PC-9 (cell line): Measurements from ENCODE around the gene TACSTD2. TPM values are rescaled to one million over a fixed set of nuclear protein-coding genes. Genes with fewer than 3 reads are reported as not detected.
"Not testable (repeated sequence)": the region's sequence is repeated elsewhere in the genome, so short reads cannot be mapped to it uniquely, and the experiment has no call there.

Experiments
- BruUV-seq: library from RNA; stranded (reverse); fragments of 400-500 nt; replicated peaks from 2 replicates; lab custom pipeline; 2021; lab: Mats Ljungman, UMichigan
- CTCF ChIA-PET: fragments of 300-600 bp; sonication (Branson Sonifier 250); formaldehyde crosslinking; loops from one replicate; lab custom pipeline; 2022; ENCODE audit warnings: antibody characterized with exemption; lab: Charles Lee
- POLR2A ChIA-PET: fragments of 300-600 bp; sonication (Branson Sonifier 250); formaldehyde crosslinking; loops from one replicate; lab custom pipeline; 2022; ENCODE audit warnings: antibody characterized with exemption; ENCODE audit not compliant: unreplicated experiment; lab: Charles Lee
- DNase-seq, 2 experiments: peaks; one replicate each; pipeline versions ENCODE4 v3.0.0 to v3.0.0-alpha.2; 2015 to 2022; ENCODE audit warnings: mixed read lengths in 1 of 2
- H2AFZ ChIP-seq: fragments of 200-600 bp; sonication (generic); 2 replicates; pipeline ENCODE4 v1.8.1; 2017; ENCODE audit warnings: antibody characterized with exemption
- H3F3A ChIP-seq: fragments of 200-600 bp; sonication (generic); 2 replicates; pipeline ENCODE4 v1.8.1; 2017; ENCODE audit warnings: antibody characterized with exemption, mild to moderate bottlenecking, low read depth; ENCODE audit not compliant: insufficient read depth
- H3K27ac ChIP-seq: fragments of 200-600 bp; sonication (generic); 2 replicates; pipeline ENCODE4 v1.6.1; 2016; ENCODE audit warnings: mixed run types
- H3K27me3 ChIP-seq: fragments of 200-600 bp; sonication (generic); 2 replicates; pipeline ENCODE4 v1.6.1; 2016; ENCODE audit warnings: low read depth, mixed run types; ENCODE audit not compliant: insufficient read depth
- H3K36me3 ChIP-seq: fragments of 200-600 bp; sonication (generic); 2 replicates; pipeline ENCODE4 v1.6.1; 2016; ENCODE audit warnings: low read depth, mixed run types
- H3K4me1 ChIP-seq: fragments of 200-600 bp; sonication (generic); replicated peaks from 2 replicates; pipeline ENCODE4 v1.6.1; 2016; ENCODE audit warnings: mixed run types; ENCODE audit not compliant: insufficient read depth
- H3K4me2 ChIP-seq: fragments of 200-600 bp; sonication (generic); 2 replicates; pipeline ENCODE4 v1.6.1; 2017; ENCODE audit warnings: mixed run types
- H3K4me3 ChIP-seq: fragments of 200-600 bp; sonication (generic); 2 replicates; pipeline ENCODE4 v1.6.1; 2016; ENCODE audit warnings: mixed run types
- H3K79me2 ChIP-seq: fragments of 200-600 bp; sonication (generic); 2 replicates; pipeline ENCODE4 v1.6.1; 2017; ENCODE audit warnings: low read depth, mixed run types
- H3K9me2 ChIP-seq: fragments of 200-600 bp; sonication (generic); 2 replicates; pipeline ENCODE4 v1.8.1; 2017; ENCODE audit warnings: mild to moderate bottlenecking; ENCODE audit not compliant: insufficient read depth
- H3K9me3 ChIP-seq: fragments of 200-600 bp; sonication (generic); 2 replicates; pipeline ENCODE4 v1.8.1; 2016; ENCODE audit warnings: low read depth; ENCODE audit not compliant: insufficient read depth
- H4K20me1 ChIP-seq: fragments of 200-600 bp; sonication (generic); 2 replicates; pipeline ENCODE4 v1.8.1; 2017; ENCODE audit not compliant: insufficient read depth
- CTCF ChIP-seq: fragments of 200-600 bp; sonication (generic); conservative IDR thresholded peaks from 2 replicates; pipeline ENCODE4 v1.6.1; 2017; ENCODE audit warnings: mixed run types, antibody characterized with exemption, mild to moderate bottlenecking, moderate library complexity
- EZH2 ChIP-seq: fragments of 200-600 bp; sonication (generic); IDR thresholded peaks from 2 replicates; pipeline ENCODE4 v1.8.0; 2017; ENCODE audit warnings: antibody characterized with exemption, low read depth
- intact Hi-C: fragments of 100-400 bp; cut with micrococcal nuclease; formaldehyde crosslinking; loops from one replicate; pipeline ENCODE4 v1.10.0; 2022; ENCODE audit not compliant: unreplicated experiment
- total RNA-seq: library from RNA; stranded (reverse); gene quantifications from 2 replicates; pipeline ENCODE4 v1.2.3, GENCODE V29; 2021

Gene TACSTD2
- total RNA-seq, 1 experiment from 2014 or later = 489 TPM

DNA sequence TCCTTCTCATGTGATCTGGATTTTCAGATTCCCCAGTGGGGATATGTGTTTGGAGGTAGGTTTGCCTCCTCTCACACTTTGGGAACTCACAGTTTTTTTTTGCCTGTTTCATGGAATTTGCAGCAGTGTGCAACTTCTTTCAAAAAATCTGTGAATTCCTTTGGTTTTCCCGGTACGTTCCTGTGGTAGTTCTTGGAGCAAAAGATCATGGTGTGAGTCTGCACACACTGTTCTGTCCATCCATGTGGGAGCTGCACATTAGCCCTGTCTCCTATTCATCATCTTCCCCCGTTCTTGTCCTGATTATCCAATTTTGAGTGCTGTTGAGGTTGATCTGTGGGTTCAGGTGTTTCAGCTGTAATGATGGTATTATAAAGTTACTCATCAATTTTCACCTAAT is 30.3 kb upstream of the TACSTD2 start:
- Histone ChIP-seq H3K4me2 (no peak overlapping the region), H3K9me3 (peaks cover 12% of the 10 kb centered on the region; the same call in 1 of the 2 replicates), H3F3A (no peaks in the 10 kb centered on the region), H2AFZ (no peak overlapping the region), H4K20me1 (no peaks in the 10 kb centered on the region), H3K4me3 (no peak overlapping the region), H3K27me3 (no peaks in the 10 kb centered on the region), H3K27ac (no peak overlapping the region), H3K79me2 (no peaks in the 10 kb centered on the region), H3K4me1 (no peaks in the 10 kb centered on the region), H3K9me2 (no peaks in the 10 kb centered on the region), H3K36me3 (no peaks in the 10 kb centered on the region)
- ChIA-PET POLR2A (no interaction called here), CTCF (no interaction called here)
- intact Hi-C loops = no loop called here
- DNase-seq = no peak
- TF ChIP-seq CTCF (no peak), EZH2 (no peak)
- no TSS peak for BruUV-seq

DNA sequence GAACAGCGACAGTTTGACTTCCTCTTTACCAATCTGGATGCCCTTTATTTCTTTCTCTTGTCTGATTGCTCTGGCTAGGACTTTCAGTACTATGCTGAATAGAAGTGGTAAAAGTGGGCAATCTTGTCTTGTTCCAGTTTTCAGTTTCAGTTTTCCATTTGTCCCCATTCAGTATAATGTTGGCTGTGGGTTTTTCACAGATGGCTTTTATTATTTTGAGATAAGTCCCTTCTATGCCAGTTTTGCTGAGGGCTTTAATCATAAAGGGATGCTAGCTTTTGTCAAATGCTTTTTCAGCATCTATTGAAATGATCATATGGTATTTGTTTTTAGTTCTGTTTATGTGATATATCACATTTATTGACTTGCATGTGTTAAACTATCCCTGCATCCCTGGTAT is 24.9 kb upstream of the TACSTD2 start:
- H3F3A ChIP-seq, H3K4me1 ChIP-seq, H3K9me2 ChIP-seq, POLR2A ChIA-PET, BruUV-seq, H3K27me3 ChIP-seq, H3K36me3 ChIP-seq, H3K4me2 ChIP-seq, H3K4me3 ChIP-seq, H3K79me2 ChIP-seq, DNase-seq, H2AFZ ChIP-seq, CTCF ChIA-PET, H3K27ac ChIP-seq, H4K20me1 ChIP-seq, intact Hi-C loops: not testable (repeated sequence)
- H3K9me3 ChIP-seq = peaks cover 12% of the 10 kb centered on the region; the same call in 1 of the 2 replicates

DNA sequence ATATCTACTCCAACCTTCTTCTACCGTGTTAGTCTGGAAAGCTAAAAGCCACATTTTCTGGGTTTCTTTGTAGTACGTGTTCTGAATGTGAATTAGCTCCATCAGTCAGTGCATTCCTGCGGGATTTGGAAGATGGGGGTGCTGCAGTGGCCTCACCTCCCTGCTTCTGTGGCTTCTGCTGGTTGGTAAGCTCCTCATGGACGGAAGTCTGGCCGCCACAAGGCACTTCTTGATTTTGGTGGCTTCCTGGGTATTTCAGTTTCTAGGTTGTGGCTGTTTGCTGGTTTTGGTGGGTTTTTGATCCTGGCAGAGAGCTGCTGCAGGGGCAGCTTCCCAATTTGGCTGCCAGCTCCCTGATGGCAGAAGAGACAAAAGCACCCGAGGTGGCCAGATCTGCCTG is 20.9 kb upstream of the TACSTD2 start:
- Histone ChIP-seq H3K9me2 (no peaks in the 10 kb centered on the region), H3K36me3 (no peaks in the 10 kb centered on the region), H3K9me3 (no peaks in the 10 kb centered on the region), H3K27ac (no peak overlapping the region), H3K4me3 (no peak overlapping the region), H3K4me2 (no peak overlapping the region), H3K27me3 (no peaks in the 10 kb centered on the region), H4K20me1 (no peaks in the 10 kb centered on the region), H3K79me2 (no peaks in the 10 kb centered on the region), H3K4me1 (peaks cover 16% of the 10 kb centered on the region), H3F3A (peaks cover 15% of the 10 kb centered on the region; the same call in 1 of the 2 replicates), H2AFZ (no peak overlapping the region)
- intact Hi-C loops = no loop called here
- DNase-seq = no peak
- no TSS peak for BruUV-seq
- POLR2A ChIA-PET = interaction anchor here (0.6 kb wide), 2 partner anchors 19 to 20 kb away, joined by 4 to 5 read pairs; no protein-coding TSS in a partner anchor
- no peak for TF ChIP-seq EZH2
- TF ChIP-seq CTCF = no peak
- CTCF ChIA-PET = no interaction called here

GRCh38 chr1:58597076-58597475 is 20.0 kb upstream of the TACSTD2 start:
- no peaks in the 10 kb centered on the region for H4K20me1 ChIP-seq
- TF ChIP-seq CTCF (no peak), EZH2 (no peak)
- ChIA-PET CTCF (no interaction called here), POLR2A (interaction anchor here (0.5 kb wide), 1 partner anchor 62 kb away, joined by 8 read pairs; no protein-coding TSS in a partner anchor)
- peaks cover 18% of the 10 kb centered on the region; the same call in 1 of the 2 replicates for H3F3A ChIP-seq
- no peaks in the 10 kb centered on the region for H3K36me3 ChIP-seq
- H3K9me2 ChIP-seq = no peaks in the 10 kb centered on the region
- BruUV-seq = no TSS peak
- H2AFZ ChIP-seq = no peak overlapping the region
- no peaks in the 10 kb centered on the region for H3K79me2 ChIP-seq
- peaks cover 25% of the 10 kb centered on the region for H3K4me1 ChIP-seq
- DNase-seq = no peak
- 0 out of 2 replicates have a peak overlapping the region, but pooled peaks have one; percentile 17 for H3K4me2 ChIP-seq
- no peaks in the 10 kb centered on the region for H3K27me3 ChIP-seq
- no peaks in the 10 kb centered on the region for H3K9me3 ChIP-seq
- H3K4me3 ChIP-seq = no peak overlapping the region
- intact Hi-C loops = no loop called here
- peak overlapping the region; percentile 40 for H3K27ac ChIP-seq
